Measurements from ENCODE around the gene MSL3B.

MSL3B gene

DNA sequence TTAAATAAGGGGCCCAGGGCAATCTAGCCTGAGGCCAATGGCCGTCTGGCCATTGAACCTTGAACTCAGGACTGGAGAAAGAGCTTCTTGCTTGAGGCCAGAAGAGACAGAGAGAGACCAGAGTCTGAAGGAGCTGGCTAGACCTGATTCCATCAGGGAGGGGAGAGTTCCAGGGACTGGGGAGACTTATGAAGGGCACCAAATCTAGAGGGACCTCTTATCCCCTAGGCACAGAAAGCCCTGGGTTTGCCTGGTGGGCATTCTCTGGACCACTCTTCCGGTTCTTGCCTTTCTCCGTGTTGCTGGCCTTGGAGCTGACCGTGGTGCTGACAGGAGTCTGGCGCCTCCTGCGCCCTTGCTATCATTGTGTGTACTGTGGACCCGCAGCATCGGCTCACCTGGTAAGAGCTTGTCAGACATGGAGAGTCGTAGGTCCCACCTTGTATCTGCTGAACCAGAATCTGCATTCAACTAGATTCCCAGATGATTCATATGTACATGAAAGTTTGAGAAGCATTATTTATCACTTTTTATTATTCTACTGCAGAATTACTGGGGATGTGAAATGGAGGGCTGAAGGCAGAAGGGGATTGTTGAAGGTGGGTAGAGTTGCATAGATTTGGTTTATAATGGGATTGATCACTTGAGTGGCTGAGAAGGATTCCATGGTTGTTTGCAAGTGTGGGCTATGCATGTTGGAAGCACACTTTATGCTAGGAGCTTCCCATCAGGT, 44.7 kb upstream of the MSL3B start:
- H3K27ac ChIP-seq (ENCODE audit: extremely low read depth, low read depth, low read length), result no peak overlapping the region
- H3K9me1 ChIP-seq (ENCODE audit: control insufficient read depth, insufficient read depth, low read length), result no peaks in the 10 kb centered on the region
- ATAC-seq (no peak), FAIRE-seq (no peak), DNase-seq (ENCODE audit: extremely low read depth in 1 of 4, low spot score in 3 of 4) (peak in 2 of 4 experiments; percentile 12 to 29)
- no peaks in the 10 kb centered on the region for H3K36me3 ChIP-seq (ENCODE audit: control insufficient read depth, insufficient read depth, low read length)
- H4K20me1 ChIP-seq (replicated peaks; ENCODE audit: control insufficient read depth, insufficient read depth, low read length), result no peaks in the 10 kb centered on the region
- CTCF ChIA-PET (ENCODE audit: low intra/inter-chr PET ratio), result no interaction called here
- H3K79me2 ChIP-seq (ENCODE audit: control insufficient read depth, insufficient read depth, low read length), result no peaks in the 10 kb centered on the region
- 1% methylated on average over 8 of the region's 9 CpGs for WGBS (ENCODE audit: insufficient coverage, low coverage, missing lambda C conversion rate)
- intact Hi-C loops (cut with micrococcal nuclease) (no loop called here), in situ Hi-C loops (cut with MboI) (no loop called here)
- POLR2A ChIA-PET, result interaction anchor here (1.0 kb wide), 1 partner anchor 41 kb away, joined by 3 read pairs; no protein-coding TSS in a partner anchor
- TF ChIP-seq ZNF408 (CRISPR knock-in tag; IDR thresholded peaks at IDR 0.05; ENCODE audit: low read depth) (no peak), MIER1 (IDR thresholded peaks at IDR 0.05; ENCODE audit: low read depth) (peak; percentile 88), REST (IDR thresholded peaks at IDR 0.05; ENCODE audit: borderline replicate concordance) (peak; percentile 96), REST (CRISPR knock-in tag; IDR thresholded peaks at IDR 0.05; ENCODE audit: low read depth) (peak; percentile 89), SMARCE1 (IDR thresholded peaks at IDR 0.05) (no peak), NFATC3 (IDR thresholded peaks at IDR 0.05) (no peak), EHMT2 (IDR thresholded peaks at IDR 0.05) (peak; percentile 94), IRF2 (CRISPR knock-in tag; IDR thresholded peaks at IDR 0.05) (no peak), HMGXB4 (CRISPR knock-in tag; IDR thresholded peaks at IDR 0.05) (no peak)
- TF ChIP-seq, protein P1, sequence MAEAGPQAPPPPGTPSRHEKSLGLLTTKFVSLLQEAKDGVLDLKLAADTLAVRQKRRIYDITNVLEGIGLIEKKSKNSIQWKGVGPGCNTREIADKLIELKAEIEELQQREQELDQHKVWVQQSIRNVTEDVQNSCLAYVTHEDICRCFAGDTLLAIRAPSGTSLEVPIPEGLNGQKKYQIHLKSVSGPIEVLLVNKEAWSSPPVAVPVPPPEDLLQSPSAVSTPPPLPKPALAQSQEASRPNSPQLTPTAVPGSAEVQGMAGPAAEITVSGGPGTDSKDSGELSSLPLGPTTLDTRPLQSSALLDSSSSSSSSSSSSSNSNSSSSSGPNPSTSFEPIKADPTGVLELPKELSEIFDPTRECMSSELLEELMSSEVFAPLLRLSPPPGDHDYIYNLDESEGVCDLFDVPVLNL (CRISPR knock-in tag; IDR thresholded peaks at IDR 0.05; ENCODE audit: low read depth), result no peak
- H3K9me3 ChIP-seq (replicated peaks; ENCODE audit: control insufficient read depth, insufficient read depth, low read depth, low read length), result no peaks in the 10 kb centered on the region
- H3K4me3 ChIP-seq, result no peak overlapping the region
- no TSS peak for BruUV-seq (replicated peaks)
- H3K4me2 ChIP-seq (ENCODE audit: insufficient read depth, low read length), result no peak overlapping the region
- H3K27me3 ChIP-seq (ENCODE audit: control insufficient read depth in 2 of 2, insufficient read depth in 2 of 2, low read length in 2 of 2), result peaks cover 0 to 9% of the 10 kb centered on the region in 2 experiments; a peak in 2 of 5 replicates
- H3K9ac ChIP-seq (ENCODE audit: insufficient read depth in 1 of 2, low read depth in 2 of 2, low read length in 2 of 2), result no peak overlapping the region
- H2AFZ ChIP-seq (ENCODE audit: low read depth, low read length), result no peak overlapping the region
- H3K4me1 ChIP-seq (replicated peaks in 1 of 2; ENCODE audit: control insufficient read depth in 2 of 2, insufficient read depth in 2 of 2, low read length in 2 of 2), result no peaks in the 10 kb centered on the region

Data from K562 (cell line).